GM19240 (cell line): ENCODE measurements around the gene OR2V2.
"Not testable (repeated sequence)": the region's sequence is repeated elsewhere in the genome, so short reads cannot be mapped to it uniquely, and the experiment has no call there.

Experiments
- DNase-seq: peaks from one replicate; pipeline ENCODE4 v3.0.0; 2011; ENCODE audit warnings: low spot score; ENCODE audit not compliant: insufficient read length

OR2V2 gene

GRCh38 chr5:181114844-181115778 lies 32.3 kb upstream of the OR2V2 start:
- DNase-seq = no peak

DNA sequence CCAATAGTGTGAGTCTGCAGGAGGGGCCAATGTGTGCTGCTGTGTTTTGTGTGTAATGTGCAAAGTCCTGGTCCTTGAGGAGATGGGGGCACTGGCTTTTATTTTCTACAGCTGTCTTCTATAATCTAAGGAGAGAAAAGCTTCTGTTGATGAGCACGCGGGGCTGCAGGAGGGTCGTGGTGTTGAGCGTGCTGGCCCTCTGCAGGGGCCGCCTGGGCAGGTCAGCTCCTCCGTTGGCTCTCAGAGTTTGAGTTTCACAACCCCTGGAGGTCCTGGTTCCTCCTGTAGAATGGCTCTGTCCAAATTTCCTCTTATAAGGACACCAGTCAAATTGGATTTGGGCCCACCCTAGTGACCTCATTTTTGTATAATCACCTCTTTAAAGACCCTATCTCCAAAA lies 29.0 kb upstream of the OR2V2 start:
- no peak for DNase-seq

GRCh38 chr5:181119105-181119504 lies 28.3 kb upstream of the OR2V2 start:
- DNase-seq = no peak

- no peak for DNase-seq
Measured at GRCh38 chr5:181120306-181120705, 27.1 kb upstream of the OR2V2 start.

DNA sequence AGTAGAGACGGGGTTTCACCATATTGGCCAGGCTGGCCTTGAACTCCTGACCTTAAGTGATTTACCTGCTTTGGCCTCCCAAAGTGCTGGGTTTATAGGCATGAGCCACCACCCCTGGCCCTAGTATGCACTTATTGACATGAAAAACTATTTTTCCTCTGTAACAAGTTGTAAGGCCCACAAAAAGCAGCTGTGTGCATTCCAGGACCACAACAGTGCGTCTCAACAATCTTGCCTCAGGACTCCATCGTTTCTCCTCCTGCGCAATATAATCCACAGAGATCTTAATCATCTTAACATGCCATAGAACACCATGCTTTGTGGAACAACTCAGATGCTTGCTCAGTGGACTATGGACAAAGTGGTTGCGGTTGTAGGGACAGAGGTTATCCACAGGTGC lies 26.6 kb upstream of the OR2V2 start:
- no peak for DNase-seq

- no peak for DNase-seq
Measured at GRCh38 chr5:181121675-181122561, 25.5 kb upstream of the OR2V2 start.

DNA sequence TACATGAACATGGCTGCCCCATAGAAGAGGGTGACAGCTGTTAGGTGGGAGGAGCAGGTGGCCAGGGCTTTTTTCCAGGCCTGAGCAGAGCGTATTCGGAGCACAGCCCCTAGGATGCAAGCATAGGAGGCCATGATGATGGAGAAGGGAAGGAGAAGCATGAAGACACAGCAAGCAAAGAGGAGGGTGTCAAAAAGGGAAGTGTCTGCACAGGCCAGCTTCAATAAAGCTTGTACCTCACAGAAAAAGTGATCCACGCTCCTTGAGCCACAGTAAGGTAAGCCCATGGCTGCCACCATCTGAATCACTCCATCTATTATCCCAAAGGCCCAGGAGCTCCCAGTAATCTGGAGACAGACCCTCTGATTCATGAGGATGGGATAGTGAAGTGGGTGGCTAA lies 22.9 kb upstream of the OR2V2 start:
- no peak for DNase-seq

DNA sequence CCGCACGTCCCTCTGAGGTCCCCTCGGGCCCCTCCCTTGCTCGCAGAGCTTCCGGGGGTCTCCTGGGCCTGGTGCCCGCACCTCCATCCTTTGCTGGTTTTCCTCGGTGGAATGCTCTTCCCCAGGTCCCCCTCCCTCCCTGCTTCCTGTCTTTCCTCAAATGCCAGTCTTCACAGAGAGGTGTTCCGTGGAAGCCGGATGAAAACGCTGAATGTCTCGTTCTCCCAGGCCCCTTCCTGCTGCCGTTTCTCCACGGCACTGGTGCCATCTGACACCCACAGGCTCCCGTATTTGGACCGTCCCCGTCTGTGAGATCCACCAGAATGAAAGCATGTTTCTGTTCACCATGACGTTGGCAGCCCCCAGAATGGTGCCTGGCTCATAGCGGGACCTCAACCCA lies 20.5 kb upstream of the OR2V2 start:
- DNase-seq = no peak

DNA sequence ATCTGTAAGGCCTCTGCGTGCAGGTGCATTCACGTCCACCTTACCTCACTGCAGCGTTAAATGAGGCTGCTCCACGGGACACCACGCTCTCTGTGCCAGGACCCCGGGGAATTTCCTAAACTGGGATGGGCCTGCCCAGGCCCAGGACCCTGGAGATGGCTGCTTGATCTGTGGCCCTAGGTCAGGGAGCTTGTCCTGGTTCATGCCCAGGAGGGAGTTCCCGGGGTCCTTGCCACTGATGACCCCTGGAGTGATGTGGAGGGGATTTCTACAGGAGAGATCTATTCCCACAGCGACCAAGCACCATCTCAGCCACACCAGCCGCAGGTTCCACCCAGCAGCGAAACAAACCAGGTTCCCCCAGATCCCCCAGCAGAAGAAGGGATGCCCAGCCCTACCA lies 19.9 kb upstream of the OR2V2 start:
- DNase-seq = no peak

DNA sequence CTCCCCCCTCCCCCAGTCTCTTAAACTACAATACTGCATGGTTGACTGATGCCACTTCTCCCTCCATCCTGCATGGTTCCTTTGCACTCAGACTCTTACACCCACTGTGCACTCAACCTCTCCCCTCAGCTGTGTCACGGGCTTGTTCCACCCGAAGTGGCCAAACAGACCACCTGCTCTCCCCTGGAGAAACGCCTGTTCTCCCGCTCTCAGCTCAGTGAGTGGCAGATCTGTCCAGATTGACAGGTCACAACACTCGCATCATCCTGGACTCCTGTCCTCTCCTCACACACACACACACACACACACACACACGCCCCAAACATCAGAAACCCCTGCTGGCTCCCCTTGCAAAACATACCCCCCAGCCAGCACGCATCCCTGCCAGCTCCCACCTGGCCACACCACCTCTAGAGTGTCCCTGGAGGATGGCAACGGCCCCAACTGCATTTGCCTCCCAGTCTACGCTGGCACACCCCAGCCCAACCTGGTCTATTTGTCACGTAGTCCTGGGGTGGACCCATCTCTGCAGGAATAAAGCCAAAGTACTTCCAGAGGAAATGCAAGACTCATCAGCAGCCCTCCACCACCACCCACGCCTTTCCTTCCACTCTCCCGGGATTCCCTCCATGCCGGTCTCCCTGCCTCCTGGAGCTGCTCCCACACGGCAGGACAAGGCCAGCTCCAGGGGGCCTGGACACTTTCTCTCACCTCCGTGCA lies 19.3 kb upstream of the OR2V2 start:
- no peak for DNase-seq

- no peak for DNase-seq
Measured at GRCh38 chr5:181129601-181130000, 17.8 kb upstream of the OR2V2 start.

DNA sequence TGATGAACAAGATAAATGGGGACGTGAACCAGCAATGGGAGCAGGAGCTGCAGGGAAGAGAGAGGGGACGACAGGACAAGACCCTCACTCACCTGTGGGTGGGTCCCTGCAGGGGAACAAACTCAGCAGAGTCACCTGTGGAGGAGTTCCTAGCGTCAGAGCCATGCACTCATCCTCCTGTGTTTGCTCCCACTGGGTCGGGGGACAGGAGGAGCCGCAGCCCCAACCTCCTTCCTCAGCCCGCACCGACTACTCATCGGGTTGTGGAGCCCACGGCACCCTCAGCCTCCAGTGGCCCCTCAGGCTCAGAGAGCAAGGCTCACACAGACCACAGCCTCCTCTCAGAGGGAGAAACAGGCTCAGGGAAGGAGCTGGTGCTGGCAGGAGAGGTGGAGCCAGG lies 17.3 kb upstream of the OR2V2 start:
- not testable (repeated sequence) for DNase-seq

DNA sequence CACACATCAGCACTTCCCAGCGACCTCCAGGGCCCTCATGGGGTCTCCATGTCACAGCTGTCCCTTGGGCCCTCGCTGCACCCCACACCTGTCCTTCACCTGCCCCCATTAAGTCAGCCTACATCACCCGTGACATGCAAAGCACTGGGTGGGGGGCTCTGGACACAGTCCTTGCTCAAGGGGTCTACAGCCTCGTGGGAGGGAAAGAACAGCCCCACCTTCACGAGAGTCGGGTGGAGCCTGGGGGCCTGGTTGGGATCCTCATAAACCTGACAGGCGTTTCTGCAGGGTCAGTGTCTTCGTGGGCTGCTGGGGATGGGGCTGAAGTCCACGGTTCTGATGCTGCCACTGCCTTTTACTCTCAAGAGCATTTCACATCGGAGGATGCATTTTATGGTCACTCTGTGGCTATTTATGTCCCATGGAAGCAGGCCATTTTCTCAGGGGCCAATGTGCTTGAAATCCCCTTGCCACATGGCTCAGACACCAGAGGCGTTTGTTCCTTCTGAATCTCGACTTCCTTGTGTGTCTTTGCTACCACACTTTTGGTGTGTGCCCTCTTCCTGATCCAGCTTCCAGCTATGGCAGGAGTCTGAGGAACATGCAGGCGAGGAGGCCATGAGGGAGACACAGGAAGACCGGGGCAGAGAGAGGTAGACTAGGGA lies 16.4 kb upstream of the OR2V2 start, which contains the start of gene OR2V1:
Gene OR2V1, minus strand, starts transcription at position 338 of the 665 bp plus-strand sequence. CDS start 5,865 bp downstream, outside the sequence.
- DNase-seq = no peak

- no peak for DNase-seq
Measured at GRCh38 chr5:181131514-181131913, 15.9 kb upstream of the OR2V2 start.

DNA sequence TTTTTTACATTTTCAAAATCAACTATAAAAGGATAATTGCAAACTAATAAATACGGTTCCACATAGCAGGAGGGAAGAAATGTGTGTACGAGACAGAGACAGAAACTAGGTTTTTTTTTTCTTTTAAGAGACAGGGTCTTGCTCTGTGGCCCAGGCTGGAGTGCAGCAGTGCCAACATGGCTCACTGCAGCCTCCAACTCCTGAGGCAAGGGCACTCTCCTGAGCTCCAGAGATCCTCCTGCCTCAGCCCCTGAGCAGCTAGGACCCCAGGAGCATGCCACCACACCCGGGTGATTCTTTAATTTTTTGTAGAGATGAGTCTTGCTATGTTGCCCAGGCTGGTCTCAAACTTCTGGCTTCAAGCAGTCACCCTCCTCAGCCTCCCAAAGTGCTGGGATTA lies 14.3 kb upstream of the OR2V2 start:
- DNase-seq = no peak

DNA sequence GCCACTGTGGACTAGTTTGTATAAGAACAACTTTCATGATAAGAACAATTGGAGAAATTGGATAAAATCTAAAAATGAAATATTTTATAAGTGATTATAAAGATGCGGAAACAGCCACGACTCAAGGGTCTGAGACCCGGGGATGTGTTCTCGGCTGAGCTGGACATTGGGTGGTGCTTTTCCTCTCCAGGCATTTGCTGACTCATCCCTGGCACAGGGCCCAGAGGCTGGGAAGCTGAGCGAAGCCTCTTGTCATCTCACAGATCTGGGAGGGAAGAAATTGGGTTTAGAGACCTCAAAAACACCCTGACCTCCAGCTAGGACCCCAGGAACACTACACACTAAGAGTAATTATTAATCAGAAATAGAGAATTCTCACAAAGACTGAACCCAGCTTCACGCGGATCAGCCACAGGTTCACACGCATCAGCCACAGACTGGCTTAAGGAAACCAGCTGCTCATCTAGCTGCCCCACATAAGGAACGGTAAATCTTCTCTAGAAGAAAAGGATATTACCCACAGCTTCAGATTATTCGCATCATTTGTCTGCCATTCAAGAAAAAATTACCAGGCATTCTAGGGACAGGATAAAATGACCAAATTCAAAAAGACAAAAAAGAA lies 13.7 kb upstream of the OR2V2 start:
- DNase-seq = no peak

DNA sequence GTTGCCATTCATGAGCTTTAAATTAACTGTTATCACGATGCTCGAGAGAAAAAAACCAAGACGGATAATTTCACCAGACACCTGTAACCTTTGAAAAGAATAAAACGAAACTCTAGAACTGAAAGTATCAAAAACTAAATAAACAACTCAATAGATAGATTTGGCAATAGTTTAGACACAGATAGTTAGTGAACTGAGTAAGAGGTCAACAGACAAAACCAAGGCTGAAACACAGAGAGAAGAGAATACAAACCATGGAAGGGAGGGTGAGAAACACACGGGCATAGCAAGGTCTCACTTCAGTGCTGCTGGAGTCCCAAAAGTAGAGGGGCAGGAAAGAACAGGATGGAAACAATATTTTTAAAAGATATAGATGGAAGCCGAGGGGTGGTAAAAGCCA lies 13.1 kb upstream of the OR2V2 start:
- no peak for DNase-seq

GRCh38 chr5:181136361-181136955 lies 10.9 kb upstream of the OR2V2 start:
- no peak for DNase-seq

GRCh38 chr5:181138258-181138657 lies 9.1 kb upstream of the OR2V2 start:
- no peak for DNase-seq

DNA sequence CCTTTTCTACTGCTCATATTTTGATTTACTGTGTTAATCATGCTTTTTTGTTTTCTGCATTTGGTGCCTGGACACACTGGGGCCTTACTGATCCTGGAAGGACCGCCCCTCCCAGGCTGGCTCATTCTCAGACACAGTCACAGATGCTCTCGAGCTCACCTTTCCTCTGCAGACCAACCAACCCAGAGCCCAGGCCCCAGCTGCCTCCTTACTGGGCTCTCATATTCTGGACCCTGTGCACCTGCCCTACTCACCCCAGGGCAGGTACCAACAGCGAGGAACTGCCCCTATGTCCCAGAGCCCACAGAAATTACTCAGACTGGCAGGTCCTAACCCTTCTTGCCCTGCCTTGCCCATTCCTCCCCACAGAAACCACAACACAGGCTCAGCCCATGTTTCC lies 6.6 kb upstream of the OR2V2 start:
- no peak for DNase-seq
